GM12873 (cell line): ENCODE data around the gene CBLIF.

ENCODE experiments used
- CTCF ChIP-seq: IDR thresholded peaks from 2 replicates; pipeline ENCODE4 v1.5.1; 2012; ENCODE audit warnings: low read depth, mild to moderate bottlenecking, moderate library complexity, low read length, control low read depth; ENCODE audit not compliant: insufficient read depth; ENCODE audit errors: missing control alignments

CBLIF gene

GRCh38 chr11:59815754-59816153, 29.5 kb downstream of the CBLIF start:
- TF ChIP-seq CTCF, result no peak

GRCh38 chr11:59814021-59814420, 31.3 kb downstream of the CBLIF start:
- TF ChIP-seq CTCF, result no peak

- no peak for TF ChIP-seq CTCF
These were observed 31.9 kb downstream of the CBLIF start for GRCh38 chr11:59813364-59813763.

DNA sequence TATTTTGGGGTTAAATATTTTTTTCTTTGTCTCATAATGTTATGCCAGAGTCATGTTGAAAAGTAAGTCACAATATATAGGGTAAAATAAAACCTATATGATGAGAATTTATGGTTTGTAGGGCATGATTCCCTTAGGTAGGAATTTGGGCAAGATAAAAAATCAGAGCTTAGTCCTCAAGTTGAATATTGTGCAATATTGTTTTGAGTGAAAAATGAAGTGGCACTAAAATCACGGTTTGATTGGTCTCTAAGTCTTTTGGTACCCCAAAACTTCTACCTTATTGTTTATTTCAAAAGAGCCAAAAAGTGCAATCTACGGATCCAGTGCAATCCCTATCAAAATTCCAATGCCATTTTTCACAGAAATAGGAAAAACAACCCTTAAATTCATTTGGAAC, 33.1 kb downstream of the CBLIF start:
- TF ChIP-seq CTCF, result no peak

DNA sequence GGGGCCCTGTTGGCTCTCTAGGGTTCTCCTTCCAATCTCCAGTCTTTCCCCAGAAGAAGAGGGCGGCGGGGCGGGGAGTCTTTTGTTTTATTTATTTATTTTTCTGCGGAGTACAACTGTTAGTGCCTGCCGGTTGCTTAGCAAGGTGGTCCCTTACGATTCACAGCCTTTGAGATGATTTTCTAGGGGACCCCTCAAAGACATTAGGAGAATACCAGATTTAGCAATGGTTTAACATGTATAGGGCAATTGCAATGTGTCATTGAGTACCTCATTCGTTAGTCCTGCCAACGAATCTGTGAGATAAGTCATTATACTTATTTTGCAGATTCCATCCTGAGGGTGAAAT, 34.4 kb downstream of the CBLIF start:
- no peak for TF ChIP-seq CTCF

DNA sequence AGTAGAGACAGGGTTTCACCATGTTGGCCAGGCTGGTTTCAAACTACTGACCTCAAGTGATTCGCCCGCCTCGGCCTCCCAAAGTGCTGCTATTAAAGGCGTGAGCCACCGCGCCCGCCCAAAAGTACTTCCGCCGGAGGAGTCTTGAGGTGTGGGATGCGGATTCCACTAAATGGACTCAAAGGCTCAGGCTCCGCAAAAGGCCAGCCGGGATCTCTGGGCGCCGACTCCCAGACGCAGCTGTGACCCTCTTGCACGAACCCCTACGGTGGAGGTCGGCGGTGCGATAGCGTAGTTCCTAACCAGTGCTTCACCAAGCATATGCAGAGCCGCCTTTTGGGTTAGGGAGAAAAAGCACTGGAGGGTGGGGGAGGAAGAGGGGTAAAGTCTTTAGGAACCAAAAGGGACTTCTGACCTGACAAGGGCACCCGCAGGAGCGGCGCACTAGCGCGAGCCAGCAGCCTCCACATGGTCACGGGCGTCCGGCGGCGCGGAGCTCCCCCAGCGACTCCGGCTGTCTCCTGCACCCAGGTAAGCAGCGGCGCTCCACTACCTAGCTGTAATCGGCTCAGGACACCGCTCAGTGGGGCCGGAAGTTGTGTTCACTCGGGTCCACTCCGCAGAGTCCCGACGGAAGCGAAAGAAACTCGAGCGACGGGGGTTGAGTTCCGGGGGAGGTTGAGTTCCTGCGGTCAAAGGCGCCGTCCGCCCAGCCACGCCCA, 34.9 kb downstream of the CBLIF start, which contains the start of gene MRPL16:
MRPL16 (minus strand) TSS at position 590 of the 722 bp plus-strand sequence; CDS start at position 470, 120 bp downstream.
- peak; percentile 53 for TF ChIP-seq CTCF

- TF ChIP-seq CTCF, result no peak
These were observed 38.2 kb downstream of the CBLIF start for GRCh38 chr11:59807047-59807610.
